HepG2 (cell line): ENCODE data around the gene TADA2B. TPM values are rescaled to one million over a fixed set of nuclear protein-coding genes. Genes with fewer than 3 reads are reported as not detected.

Experiments used
- ATAC-seq: fragments of 200-7000 bp; cut with Tn5 transposase; 3 replicates; pipeline ENCODE4 v1.9.1; 2020; ENCODE audit warnings: mild to moderate bottlenecking, moderate library complexity
- BruUV-seq: library from RNA; stranded (reverse); fragments of 400-500 nt; replicated peaks from 2 replicates; lab custom pipeline; 2021; lab: Mats Ljungman, UMichigan
- CTCF ChIA-PET: fragments of 300-600 bp; formaldehyde crosslinking; extraction: SDS; loops from one replicate; lab custom pipeline; 2021; ENCODE audit warnings: low total read pairs, inconsistent platforms, low intra/inter-chr PET ratio; lab: Yijun Ruan, JAX
- POLR2A ChIA-PET: fragments of 350-600 bp; sonication (Branson Sonifier 250); formaldehyde crosslinking; loops from one replicate; lab custom pipeline; 2020; ENCODE audit warnings: antibody characterized with exemption, inconsistent platforms; lab: Yijun Ruan, JAX
- DNase-seq: peaks from one replicate; pipeline ENCODE4 v3.0.0-alpha.2; 2015; ENCODE audit warnings: low spot score
- FAIRE-seq: peaks from 3 replicates; lab custom pipeline; 2011; peaks lifted over from hg19 to GRCh38; lab: Jason Lieb, UNC
- H2AFZ ChIP-seq: one replicate; pipeline ENCODE4 v1.6.1; 2011; ENCODE audit warnings: low read length, inconsistent platforms
- H3K27ac ChIP-seq: fragments of 300-600 bp; 3 replicates; pipeline ENCODE4 v1.8.0; 2011; ENCODE audit warnings: mixed run types, mild to moderate bottlenecking, mixed read lengths, low read length, inconsistent platforms; ENCODE audit not compliant: insufficient read depth; ENCODE audit errors: extremely low read length
- H3K27me3 ChIP-seq, 2 experiments: fragments of 200-600 bp in 1 of 2; 2 replicates in 1 of 2; 3 replicates in 1 of 2; pipeline versions ENCODE4 v1.6.0 to v1.8.0; 2011; ENCODE audit warnings: low read length in 2 of 2, mild to moderate bottlenecking in 2 of 2, moderate library complexity in 2 of 2, inconsistent platforms in 1 of 2; ENCODE audit not compliant: insufficient read depth in 2 of 2, control insufficient read depth in 1 of 2
- H3K36me3 ChIP-seq, 2 experiments: fragments of 200-600 bp in 1 of 2; replicated peaks in 1 of 2; 2 replicates in 1 of 2; 3 replicates in 1 of 2; pipeline versions ENCODE4 v1.5.1 to v1.8.0; 2011; ENCODE audit warnings: low read length in 2 of 2, inconsistent platforms in 1 of 2; ENCODE audit not compliant: insufficient read depth in 2 of 2, control insufficient read depth in 1 of 2
- H3K4me1 ChIP-seq: 2 replicates; pipeline ENCODE4 v1.5.1; 2012; ENCODE audit warnings: low read length, inconsistent platforms; ENCODE audit not compliant: insufficient read depth
- H3K4me2 ChIP-seq: 2 replicates; pipeline ENCODE4 v1.6.0; 2011; ENCODE audit warnings: low read depth, low read length, inconsistent platforms
- H3K4me3 ChIP-seq, 3 experiments: fragments of 200-600 bp in 1 of 3; sonication (generic), shearing (Covaris generic) in 1 of 3; replicated peaks in 1 of 3; 2 replicates each; pipeline ENCODE4 v1.5.1; 2011 to 2016; ENCODE audit warnings: low read length in 3 of 3, inconsistent platforms in 2 of 3, low read depth in 2 of 3, mild to moderate bottlenecking in 2 of 3, control low read depth in 1 of 3, mixed read lengths in 1 of 3; ENCODE audit not compliant: insufficient read depth in 1 of 3
- H3K79me2 ChIP-seq: one replicate; pipeline ENCODE4 v1.6.1; 2011; ENCODE audit warnings: low read length, inconsistent platforms; ENCODE audit not compliant: insufficient read depth
- H3K9ac ChIP-seq: 2 replicates; pipeline ENCODE4 v1.6.0; 2011; ENCODE audit warnings: mild to moderate bottlenecking, low read depth, low read length, inconsistent platforms; ENCODE audit not compliant: insufficient read depth
- H3K9me3 ChIP-seq: 2 replicates; pipeline ENCODE4 v1.5.1; 2012; ENCODE audit warnings: mild to moderate bottlenecking, low read length
- H4K20me1 ChIP-seq: 2 replicates; pipeline ENCODE4 v1.6.0; 2011; ENCODE audit warnings: inconsistent platforms, mild to moderate bottlenecking, low read length, moderate library complexity; ENCODE audit not compliant: insufficient read depth
- BRF2 ChIP-seq: sonication (generic); formaldehyde crosslinking; IDR thresholded peaks from 2 replicates; pipeline ENCODE4 v1.8.1; 2022; ENCODE audit warnings: mild to moderate bottlenecking, missing genetic modification reagents
- CAMTA2 ChIP-seq: sonication (generic); formaldehyde crosslinking; IDR thresholded peaks from 2 replicates; pipeline ENCODE4 v1.4.0; 2020; ENCODE audit warnings: mild to moderate bottlenecking, missing genetic modification reagents, borderline replicate concordance
- CENPT ChIP-seq: sonication (generic); formaldehyde crosslinking; IDR thresholded peaks from 2 replicates; pipeline ENCODE4 v1.8.0; 2022; ENCODE audit warnings: low read depth, mild to moderate bottlenecking, moderate library complexity, missing genetic modification reagents
- FOXJ3 ChIP-seq: sonication (generic); formaldehyde crosslinking; IDR thresholded peaks from 2 replicates; pipeline ENCODE4 v1.4.0; 2020; ENCODE audit warnings: missing genetic modification reagents, mild to moderate bottlenecking, borderline replicate concordance
- JUNB ChIP-seq: sonication (generic); formaldehyde crosslinking; IDR thresholded peaks from 2 replicates; pipeline ENCODE4 v1.8.0; 2022; ENCODE audit warnings: missing genetic modification reagents, mild to moderate bottlenecking, borderline replicate concordance
- MTA1 ChIP-seq: sonication (generic); formaldehyde crosslinking; IDR thresholded peaks from 2 replicates; pipeline ENCODE4 v1.4.0; 2020; ENCODE audit warnings: missing genetic modification reagents, mild to moderate bottlenecking, borderline replicate concordance
- REL ChIP-seq: sonication (generic); formaldehyde crosslinking; conservative IDR thresholded peaks from 2 replicates; pipeline ENCODE4 v1.8.0; 2022; ENCODE audit warnings: mild to moderate bottlenecking, missing genetic modification reagents, moderate library complexity
- SAFB2 ChIP-seq: sonication (generic); formaldehyde crosslinking; IDR thresholded peaks from 2 replicates; pipeline ENCODE4 v1.5.1; 2020; ENCODE audit warnings: missing genetic modification reagents, low read depth, mild to moderate bottlenecking, borderline replicate concordance
- SMAD9 ChIP-seq: sonication (generic); formaldehyde crosslinking; IDR thresholded peaks from 2 replicates; pipeline ENCODE4 v1.5.1; 2020; ENCODE audit warnings: mild to moderate bottlenecking, missing genetic modification reagents
- ZNF142 ChIP-seq: sonication (generic); formaldehyde crosslinking; IDR thresholded peaks from 2 replicates; pipeline ENCODE4 v1.4.0; 2020; ENCODE audit warnings: missing genetic modification reagents
- ZNF253 ChIP-seq: sonication (generic); formaldehyde crosslinking; IDR thresholded peaks from 2 replicates; pipeline ENCODE4 v1.8.0; 2022; ENCODE audit warnings: mild to moderate bottlenecking, missing genetic modification reagents, borderline replicate concordance
- ZNF414 ChIP-seq: sonication (generic); formaldehyde crosslinking; IDR thresholded peaks from 2 replicates; pipeline ENCODE4 v1.5.0; 2020; ENCODE audit warnings: missing genetic modification reagents
- ZNF451 ChIP-seq: sonication (generic); formaldehyde crosslinking; IDR thresholded peaks from 2 replicates; pipeline ENCODE4 v1.5.0; 2020; ENCODE audit warnings: mild to moderate bottlenecking, missing genetic modification reagents
- ZNF569 ChIP-seq: sonication (generic); formaldehyde crosslinking; IDR thresholded peaks from 2 replicates; pipeline ENCODE4 v1.5.0; 2020; ENCODE audit warnings: mild to moderate bottlenecking, missing genetic modification reagents, moderate library complexity, borderline replicate concordance
- ZNF678 ChIP-seq: sonication (generic); formaldehyde crosslinking; IDR thresholded peaks from 2 replicates; pipeline ENCODE4 v1.4.0; 2020; ENCODE audit warnings: mild to moderate bottlenecking, missing genetic modification reagents
- ZSCAN29 ChIP-seq: sonication (generic); formaldehyde crosslinking; conservative IDR thresholded peaks from 2 replicates; pipeline ENCODE4 v1.4.0; 2020; ENCODE audit warnings: mild to moderate bottlenecking, missing genetic modification reagents
- WGBS: methylation state at CpG from one replicate; pipeline ENCODE4 v1.1.6; 2017; ENCODE audit warnings: low lambda C conversion rate; 5-methylcytosine and 5-hydroxymethylcytosine counted together
- in situ Hi-C: cut with HindIII; loops from 2 replicates; pipeline ENCODE4 v1.10.0; 2017; ENCODE audit warnings: low pct_unique_long_range_greater_than_20kb; ENCODE audit not compliant: extremely low pct_ligation_motif_present
- intact Hi-C: fragments of 100-400 bp; cut with micrococcal nuclease; formaldehyde crosslinking; loops from one replicate; pipeline ENCODE4 v1.10.0; 2022; ENCODE audit not compliant: unreplicated experiment
- polyA plus RNA-seq, 8 experiments: library from polyadenylated mRNA; depleted of rRNA in 3 of 8; stranded (reverse) in 7 of 8; unstranded in 1 of 8; fragments of >200 nt; fragmentation: Illumina TruSeq in 4 of 8; extraction: Trizol in 4 of 8; gene quantifications; 2 replicates each; pipeline versions ENCODE4 v1.2.1 to v1.2.3, GENCODE V29; 2011 to 2016; ENCODE audit warnings: low read depth in 4 of 8, missing spikeins in 1 of 8, mixed read lengths in 1 of 8; ENCODE audit not compliant: insufficient read depth in 1 of 8
- total RNA-seq, 5 experiments: library from RNA; depleted of rRNA; stranded (reverse); fragments of >200 nt; fragmentation: Illumina TruSeq; extraction: Trizol; gene quantifications; 2 replicates each; pipeline ENCODE4 v1.2.3, GENCODE V29; 2016; ENCODE audit warnings: low read depth in 1 of 5
- TF ChIP-seq, protein P1 (sequence below): sonication (generic); formaldehyde crosslinking; IDR thresholded peaks from 2 replicates; pipeline ENCODE4 v1.4.0; 2020; ENCODE audit warnings: missing genetic modification reagents, mild to moderate bottlenecking, borderline replicate concordance

TADA2B gene
- total and polyA plus RNA-seq, 2 of the 13 experiments (the other 11 are each of a cell fraction or from before 2014, with no cell fraction given): 4.6 to 8.9 TPM

GRCh38 chr4:7094916-7095315 is 51.7 kb downstream of the TADA2B start:
- ATAC-seq: no peak
- H3K4me1 ChIP-seq: no peaks in the 10 kb centered on the region
- TF ChIP-seq ZSCAN29 (no peak), SMAD9 (CRISPR knock-in tag) (no peak), REL (no peak), ZNF451 (no peak), FOXJ3 (CRISPR knock-in tag) (no peak), JUNB (no peak), ZNF678 (CRISPR knock-in tag) (no peak), ZNF414 (CRISPR knock-in tag) (no peak), SAFB2 (CRISPR knock-in tag) (no peak), CENPT (CRISPR knock-in tag) (no peak), CAMTA2 (no peak), ZNF569 (no peak), MTA1 (CRISPR knock-in tag) (no peak), ZNF253 (CRISPR knock-in tag) (no peak), ZNF142 (CRISPR knock-in tag) (no peak), BRF2 (CRISPR knock-in tag) (no peak)
- TF ChIP-seq, protein P1, sequence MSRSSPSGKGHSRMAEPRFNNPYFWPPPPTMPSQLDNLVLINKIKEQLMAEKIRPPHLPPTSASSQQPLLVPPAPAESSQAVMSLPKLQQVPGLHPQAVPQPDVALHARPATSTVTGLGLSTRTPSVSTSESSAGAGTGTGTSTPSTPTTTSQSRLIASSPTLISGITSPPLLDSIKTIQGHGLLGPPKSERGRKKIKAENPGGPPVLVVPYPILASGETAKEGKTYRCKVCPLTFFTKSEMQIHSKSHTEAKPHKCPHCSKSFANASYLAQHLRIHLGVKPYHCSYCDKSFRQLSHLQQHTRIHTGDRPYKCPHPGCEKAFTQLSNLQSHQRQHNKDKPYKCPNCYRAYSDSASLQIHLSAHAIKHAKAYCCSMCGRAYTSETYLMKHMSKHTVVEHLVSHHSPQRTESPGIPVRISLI (CRISPR knock-in tag): no peak
- H2AFZ ChIP-seq: no peak overlapping the region
- no peaks in the 10 kb centered on the region for H3K9me3 ChIP-seq
- CTCF ChIA-PET: no interaction called here
- peak overlapping the region; percentile 2; the same call in 1 of the 2 replicates for H3K4me2 ChIP-seq
- no TSS peak for BruUV-seq
- in situ Hi-C loops: no loop called here
- H3K27ac ChIP-seq: no peak overlapping the region
- intact Hi-C loops: no loop called here
- DNase-seq: no peak
- H3K36me3 ChIP-seq: no peaks in the 10 kb centered on the region
- H3K9ac ChIP-seq: no peak overlapping the region
- no peaks in the 10 kb centered on the region for H3K79me2 ChIP-seq
- POLR2A ChIA-PET: no interaction called here
- no peaks in the 10 kb centered on the region for H4K20me1 ChIP-seq
- FAIRE-seq: no peak
- 64% methylated on average over 10 of the region's 10 CpGs for WGBS
- H3K27me3 ChIP-seq: peaks cover 3 to 45% of the 10 kb centered on the region in 2 experiments; a peak in 4 of 5 replicates
- H3K4me3 ChIP-seq: no peak overlapping the region
